H4 (cell line): Measurements from ENCODE around the gene CLCN3. TPM values are rescaled to one million over a fixed set of nuclear protein-coding genes. Genes with fewer than 3 reads are reported as not detected.

Experiments used
- total RNA-seq: library from RNA; depleted of rRNA; stranded (reverse); fragments of >200 nt; shearing (Covaris generic); gene quantifications from 2 replicates; pipeline ENCODE4 v1.2.3, GENCODE V29; 2014; rRNA removed

Gene CLCN3
- total RNA-seq, 1 experiment from 2014 or later: 23.8 TPM

Other genes with a start within 250 kb of the CLCN3 start
- gene NEK1, start 8.0 kb upstream of the CLCN3 start, total RNA-seq: 3.5 and 4.5 TPM in 2 replicates
- gene HPF1, start 137.4 kb downstream of the CLCN3 start, total RNA-seq: 55.7 and 69.1 TPM in 2 replicates